ENCODE data around the gene FBXL17.

FBXL17 gene

DNA sequence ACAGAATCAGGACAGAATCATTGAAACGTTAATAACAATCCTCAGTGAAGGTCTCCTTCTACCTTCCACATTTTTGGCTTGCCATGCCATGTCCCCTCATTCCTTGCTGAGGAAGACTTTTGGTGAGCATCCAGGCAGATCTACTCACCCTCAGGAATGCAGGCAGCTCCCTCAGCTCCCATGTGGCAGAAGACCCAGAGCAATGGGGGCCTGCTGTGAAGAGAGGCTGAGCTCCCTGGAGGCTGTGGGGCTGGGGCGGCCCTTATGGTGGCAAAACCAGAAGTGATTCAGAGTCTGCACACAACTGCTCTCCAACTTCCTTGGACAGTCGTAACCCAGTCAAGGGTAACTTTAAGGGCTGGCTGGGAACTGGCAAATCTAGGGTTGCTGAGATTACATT, 463.9 kb downstream of the FBXL17 start:
- TF ChIP-seq, protein P1, sequence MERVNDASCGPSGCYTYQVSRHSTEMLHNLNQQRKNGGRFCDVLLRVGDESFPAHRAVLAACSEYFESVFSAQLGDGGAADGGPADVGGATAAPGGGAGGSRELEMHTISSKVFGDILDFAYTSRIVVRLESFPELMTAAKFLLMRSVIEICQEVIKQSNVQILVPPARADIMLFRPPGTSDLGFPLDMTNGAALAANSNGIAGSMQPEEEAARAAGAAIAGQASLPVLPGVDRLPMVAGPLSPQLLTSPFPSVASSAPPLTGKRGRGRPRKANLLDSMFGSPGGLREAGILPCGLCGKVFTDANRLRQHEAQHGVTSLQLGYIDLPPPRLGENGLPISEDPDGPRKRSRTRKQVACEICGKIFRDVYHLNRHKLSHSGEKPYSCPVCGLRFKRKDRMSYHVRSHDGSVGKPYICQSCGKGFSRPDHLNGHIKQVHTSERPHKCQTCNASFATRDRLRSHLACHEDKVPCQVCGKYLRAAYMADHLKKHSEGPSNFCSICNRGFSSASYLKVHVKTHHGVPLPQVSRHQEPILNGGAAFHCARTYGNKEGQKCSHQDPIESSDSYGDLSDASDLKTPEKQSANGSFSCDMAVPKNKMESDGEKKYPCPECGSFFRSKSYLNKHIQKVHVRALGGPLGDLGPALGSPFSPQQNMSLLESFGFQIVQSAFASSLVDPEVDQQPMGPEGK (tag by site-specific recombination; IDR thresholded peaks at IDR 0.05), result no peak
- TF ChIP-seq TCF7L2 (IDR thresholded peaks at IDR 0.05; ENCODE audit: borderline replicate concordance, low read depth, low read length), result no peak
- TF ChIP-seq, protein P2, sequence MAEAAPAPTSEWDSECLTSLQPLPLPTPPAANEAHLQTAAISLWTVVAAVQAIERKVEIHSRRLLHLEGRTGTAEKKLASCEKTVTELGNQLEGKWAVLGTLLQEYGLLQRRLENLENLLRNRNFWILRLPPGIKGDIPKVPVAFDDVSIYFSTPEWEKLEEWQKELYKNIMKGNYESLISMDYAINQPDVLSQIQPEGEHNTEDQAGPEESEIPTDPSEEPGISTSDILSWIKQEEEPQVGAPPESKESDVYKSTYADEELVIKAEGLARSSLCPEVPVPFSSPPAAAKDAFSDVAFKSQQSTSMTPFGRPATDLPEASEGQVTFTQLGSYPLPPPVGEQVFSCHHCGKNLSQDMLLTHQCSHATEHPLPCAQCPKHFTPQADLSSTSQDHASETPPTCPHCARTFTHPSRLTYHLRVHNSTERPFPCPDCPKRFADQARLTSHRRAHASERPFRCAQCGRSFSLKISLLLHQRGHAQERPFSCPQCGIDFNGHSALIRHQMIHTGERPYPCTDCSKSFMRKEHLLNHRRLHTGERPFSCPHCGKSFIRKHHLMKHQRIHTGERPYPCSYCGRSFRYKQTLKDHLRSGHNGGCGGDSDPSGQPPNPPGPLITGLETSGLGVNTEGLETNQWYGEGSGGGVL (tag by site-specific recombination; IDR thresholded peaks at IDR 0.05), result no peak
- TF ChIP-seq BCL11A (tag by site-specific recombination; IDR thresholded peaks at IDR 0.05; ENCODE audit: low read depth), result no peak
- TF ChIP-seq SP7 (tag by site-specific recombination; IDR thresholded peaks at IDR 0.05), result no peak
- no peak for TF ChIP-seq ZNF19 (tag by site-specific recombination; IDR thresholded peaks at IDR 0.05; ENCODE audit: low read depth)
- TF ChIP-seq ZNF24 (tag by site-specific recombination; IDR thresholded peaks at IDR 0.05), result no peak

DNA sequence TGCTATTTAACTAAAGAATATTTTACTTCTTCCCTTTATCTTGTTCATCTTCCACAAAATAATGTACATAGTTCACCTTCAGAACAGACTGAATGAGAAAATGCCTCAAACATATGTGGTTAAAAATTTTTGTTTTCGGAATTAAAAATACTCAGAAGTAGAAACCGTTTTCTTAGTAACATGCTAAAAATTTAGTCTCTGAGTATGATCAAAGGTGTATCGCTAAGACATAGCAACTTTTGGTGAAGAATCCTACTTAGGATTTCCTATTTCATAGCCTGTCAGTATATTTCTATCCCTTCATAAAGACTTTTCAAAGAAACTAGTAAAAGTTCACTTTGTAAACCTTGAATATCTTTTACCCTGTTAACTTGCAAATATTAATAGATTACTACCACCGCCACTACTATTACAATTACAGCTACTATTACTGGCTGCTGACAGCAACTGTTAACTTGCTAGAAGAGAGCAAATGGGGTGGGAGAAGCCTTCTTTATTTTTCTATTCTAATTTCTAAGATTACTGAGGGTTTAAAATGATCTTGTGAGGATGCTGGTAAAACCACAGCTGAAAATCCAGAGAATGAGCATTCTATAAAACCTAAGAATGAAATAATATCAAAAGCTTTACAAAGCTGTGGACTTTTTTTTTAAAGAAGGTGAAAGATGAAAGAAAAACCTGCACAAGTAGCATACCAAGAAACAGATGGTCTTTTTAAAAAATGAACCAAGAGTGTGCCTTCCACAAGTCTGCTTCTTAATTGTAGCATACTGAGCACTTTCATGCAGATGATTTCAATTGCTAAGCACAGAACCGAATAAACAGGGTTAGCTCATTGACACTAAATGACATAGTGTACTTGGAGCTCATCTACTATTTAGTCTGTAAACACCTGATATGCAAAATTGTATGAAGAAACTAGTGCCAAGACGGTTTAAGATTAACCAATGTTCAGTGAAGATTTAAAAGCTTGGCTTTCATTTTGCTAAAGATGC, 464.9 kb downstream of the FBXL17 start:
- Histone ChIP-seq H3K27ac (ENCODE audit: extremely low read depth, low read depth, low read length) (no peak overlapping the region), H3K36me3 (ENCODE audit: control insufficient read depth in 2 of 2, insufficient read depth in 1 of 2, low read length in 2 of 2) (no peaks in the 10 kb centered on the region), H3K9me3 (ENCODE audit: control insufficient read depth, insufficient read depth, low read depth, low read length) (no peaks in the 10 kb centered on the region), H3K4me1 (ENCODE audit: control insufficient read depth, insufficient read depth, low read length) (no peaks in the 10 kb centered on the region), H3K4me3 (ENCODE audit: low read depth, low read length) (no peak overlapping the region)
- POLR2A ChIA-PET, result no interaction called here
- CTCF ChIA-PET, result no interaction called here
- TF ChIP-seq ZNF664 (tag by site-specific recombination; IDR thresholded peaks at IDR 0.05), result no peak
- TF ChIP-seq ZNF473 (tag by site-specific recombination; IDR thresholded peaks at IDR 0.05), result no peak
- TF ChIP-seq, protein P3, sequence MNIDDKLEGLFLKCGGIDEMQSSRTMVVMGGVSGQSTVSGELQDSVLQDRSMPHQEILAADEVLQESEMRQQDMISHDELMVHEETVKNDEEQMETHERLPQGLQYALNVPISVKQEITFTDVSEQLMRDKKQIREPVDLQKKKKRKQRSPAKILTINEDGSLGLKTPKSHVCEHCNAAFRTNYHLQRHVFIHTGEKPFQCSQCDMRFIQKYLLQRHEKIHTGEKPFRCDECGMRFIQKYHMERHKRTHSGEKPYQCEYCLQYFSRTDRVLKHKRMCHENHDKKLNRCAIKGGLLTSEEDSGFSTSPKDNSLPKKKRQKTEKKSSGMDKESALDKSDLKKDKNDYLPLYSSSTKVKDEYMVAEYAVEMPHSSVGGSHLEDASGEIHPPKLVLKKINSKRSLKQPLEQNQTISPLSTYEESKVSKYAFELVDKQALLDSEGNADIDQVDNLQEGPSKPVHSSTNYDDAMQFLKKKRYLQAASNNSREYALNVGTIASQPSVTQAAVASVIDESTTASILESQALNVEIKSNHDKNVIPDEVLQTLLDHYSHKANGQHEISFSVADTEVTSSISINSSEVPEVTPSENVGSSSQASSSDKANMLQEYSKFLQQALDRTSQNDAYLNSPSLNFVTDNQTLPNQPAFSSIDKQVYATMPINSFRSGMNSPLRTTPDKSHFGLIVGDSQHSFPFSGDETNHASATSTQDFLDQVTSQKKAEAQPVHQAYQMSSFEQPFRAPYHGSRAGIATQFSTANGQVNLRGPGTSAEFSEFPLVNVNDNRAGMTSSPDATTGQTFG (tag by site-specific recombination; IDR thresholded peaks at IDR 0.05; ENCODE audit: borderline replicate concordance), result no peak
- no peak for TF ChIP-seq HOXC10 (CRISPR knock-in tag; IDR thresholded peaks at IDR 0.05)
- TF ChIP-seq ZNF621 (tag by site-specific recombination; IDR thresholded peaks at IDR 0.05), result no peak
- TF ChIP-seq ZNF843 (tag by site-specific recombination; IDR thresholded peaks at IDR 0.05), result no peak
- TF ChIP-seq ZXDB (tag by site-specific recombination; IDR thresholded peaks at IDR 0.05), result no peak
- no peak for TF ChIP-seq ZNF629 (tag by site-specific recombination; IDR thresholded peaks at IDR 0.05)
- TF ChIP-seq REPIN1 (tag by site-specific recombination; IDR thresholded peaks at IDR 0.05; ENCODE audit: low read depth), result no peak
- no peak for TF ChIP-seq OSR2 (tag by site-specific recombination; IDR thresholded peaks at IDR 0.05)
- TF ChIP-seq ZNF426 (tag by site-specific recombination; IDR thresholded peaks at IDR 0.05), result no peak
- TF ChIP-seq TCF7L2 (IDR thresholded peaks at IDR 0.05; ENCODE audit: borderline replicate concordance, low read depth, low read length), result no peak

More for the DNA sequence above, 463.9 kb downstream of the FBXL17 start:
- no peak overlapping the region for H3K4me3 ChIP-seq (ENCODE audit: low read depth, low read length)
- no peaks in the 10 kb centered on the region for H3K9me3 ChIP-seq (ENCODE audit: control insufficient read depth, insufficient read depth, low read depth, low read length)
- CTCF ChIA-PET, result interaction anchor here (0.5 kb wide), 1 partner anchor 41 kb away, joined by 3 read pairs; no protein-coding TSS in a partner anchor
- H3K36me3 ChIP-seq (ENCODE audit: control insufficient read depth in 2 of 2, insufficient read depth in 1 of 2, low read length in 2 of 2), result no peaks in the 10 kb centered on the region
- no peak overlapping the region for H3K27ac ChIP-seq (ENCODE audit: extremely low read depth, low read depth, low read length)
- no peaks in the 10 kb centered on the region for H3K4me1 ChIP-seq (ENCODE audit: control insufficient read depth, insufficient read depth, low read length)
- POLR2A ChIA-PET, result no interaction called here
